AG09309 (cell line): ENCODE measurements around the gene ATP5PO.

Experiments
- DNase-seq: peaks from one replicate; pipeline ENCODE4 v3.0.0-alpha.2; 2010; ENCODE audit warnings: low read depth
- H3K4me3 ChIP-seq: 2 replicates; pipeline ENCODE4 v1.5.1; 2011; ENCODE audit warnings: mild to moderate bottlenecking, low read depth, low read length, moderate library complexity; ENCODE audit not compliant: control insufficient read depth
- CTCF ChIP-seq: IDR thresholded peaks from 2 replicates; pipeline ENCODE4 v1.5.1; 2011; ENCODE audit warnings: mild to moderate bottlenecking, low read depth, low read length, inconsistent platforms; ENCODE audit not compliant: insufficient read depth, control insufficient read depth; ENCODE audit errors: missing control alignments

ATP5PO gene

GRCh38 chr21:33915368-33916199, at the start of gene ATP5PO:
Gene ATP5PO (minus strand): TSS chr21:33915804. CDS start chr21:33915763, 41 bp downstream.
- peak; percentile 88 for DNase-seq
- peak within 1 kb of the TSS; percentile 99 for H3K4me3 ChIP-seq
- TF ChIP-seq CTCF: no peak

DNA sequence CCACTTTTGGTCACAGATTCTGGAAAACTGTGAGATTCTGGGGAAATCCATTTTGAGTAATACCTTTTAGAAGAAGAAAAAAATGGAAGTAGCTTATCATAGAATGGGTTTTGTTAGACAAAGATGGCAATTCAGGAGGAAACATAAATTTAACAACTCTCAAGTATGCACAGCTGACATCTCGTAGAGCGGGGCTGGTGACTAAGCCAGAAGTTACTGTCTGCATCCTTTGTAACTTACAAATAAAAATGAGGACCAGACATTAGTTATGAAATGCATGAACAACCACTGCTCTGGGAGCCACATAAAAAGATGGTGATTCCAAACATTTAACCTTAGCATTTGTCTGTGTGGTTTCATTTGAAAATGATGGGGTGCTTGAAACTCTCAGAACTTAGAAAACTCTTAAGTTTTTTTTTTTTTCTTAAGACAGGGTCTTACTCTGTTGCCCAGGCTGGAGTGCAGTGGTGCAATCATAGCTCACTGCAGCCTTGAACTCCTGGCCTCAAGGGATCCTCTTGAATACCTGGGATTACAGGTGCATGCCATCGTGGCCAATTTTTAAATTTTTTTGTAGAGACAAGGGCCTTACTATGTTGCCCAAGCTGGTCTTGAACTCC, 49.2 kb upstream of the ATP5PO start:
- H3K4me3 ChIP-seq: no peak overlapping the region
- no peak for TF ChIP-seq CTCF
- DNase-seq: peak; percentile 52

GRCh38 chr21:33963848-33964555, 48.4 kb upstream of the ATP5PO start:
- H3K4me3 ChIP-seq: no peak overlapping the region
- DNase-seq: no peak
- no peak for TF ChIP-seq CTCF

DNA sequence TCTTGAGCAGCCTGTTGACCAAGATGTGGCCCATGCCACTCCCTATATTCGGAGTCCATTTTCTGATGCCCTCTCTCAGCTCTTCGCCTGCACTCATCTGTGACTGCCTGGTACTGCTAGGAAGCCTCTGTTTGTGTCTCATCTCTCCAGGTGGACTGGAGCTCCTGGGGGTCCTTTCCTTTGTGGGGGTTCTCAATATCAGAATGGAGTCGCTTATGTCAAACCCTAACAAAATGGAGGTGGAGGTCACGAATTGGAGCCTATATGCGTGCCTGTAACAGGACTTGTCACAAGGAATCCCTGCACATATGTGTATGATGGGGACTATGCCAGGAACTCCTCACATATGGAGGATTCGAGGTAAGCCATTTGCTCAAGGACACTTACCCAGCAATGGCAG, 46.7 kb upstream of the ATP5PO start:
- H3K4me3 ChIP-seq: no peak overlapping the region
- TF ChIP-seq CTCF: no peak
- DNase-seq: no peak

- H3K4me3 ChIP-seq: no peak overlapping the region
- no peak for TF ChIP-seq CTCF
- no peak for DNase-seq
Measured at GRCh38 chr21:33961061-33961460, 45.5 kb upstream of the ATP5PO start.

DNA sequence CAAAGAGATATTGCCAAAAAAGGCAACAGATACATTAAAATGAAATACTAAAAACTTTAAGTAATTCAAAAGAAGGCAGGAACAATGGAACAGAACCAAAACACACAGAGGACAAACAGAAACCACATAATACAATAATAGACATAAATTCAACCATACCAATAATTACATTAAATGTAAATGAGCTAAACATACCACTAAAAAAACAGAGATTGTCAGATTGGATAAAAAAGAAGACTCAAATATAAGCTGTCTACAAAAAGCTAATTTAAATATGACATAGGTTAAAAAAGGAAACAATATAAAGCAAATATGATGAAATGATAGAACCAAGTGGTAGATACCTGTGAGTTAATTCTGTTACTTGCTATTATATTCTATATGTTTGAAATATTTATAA, 44.1 kb upstream of the ATP5PO start:
- H3K4me3 ChIP-seq: no peak overlapping the region
- DNase-seq: no peak
- no peak for TF ChIP-seq CTCF
